ENCODE results near the gene TPSD1. TPM values are rescaled to one million over a fixed set of nuclear protein-coding genes. Genes with fewer than 3 reads are reported as not detected.
A peak's percentile ranks its signal among the peaks of the same experiment; 100 is the strongest.
"Not testable (repeated sequence)": the region's sequence is repeated elsewhere in the genome, so short reads cannot be mapped to it uniquely, and the experiment has no call there.

The TPSD1 gene
- total RNA-seq, 1 donor from 2014 or later: 9.4 TPM

GRCh38 chr16:1222553-1223354, 33.1 kb upstream of the TPSD1 start:
- H3K27me3 ChIP-seq: no peaks in the 10 kb centered on the region
- H3K4me1 ChIP-seq: no peaks in the 10 kb centered on the region
- H3K4me3 ChIP-seq: no peak overlapping the region
- no peak overlapping the region for H3K27ac ChIP-seq
- DNase-seq: no peak
- H3K9me3 ChIP-seq: no peaks in the 10 kb centered on the region
- no peak for ATAC-seq
- H3K36me3 ChIP-seq: no peaks in the 10 kb centered on the region
- intact Hi-C loops (cut with DNase I): no loop called here
- no peak for TF ChIP-seq CTCF (IDR thresholded peaks at IDR 0.05)

GRCh38 chr16:1223355-1224214, 32.3 kb upstream of the TPSD1 start:
- H3K27ac ChIP-seq: no peak overlapping the region
- no peaks in the 10 kb centered on the region for H3K36me3 ChIP-seq
- H3K4me3 ChIP-seq: no peak overlapping the region
- no peaks in the 10 kb centered on the region for H3K4me1 ChIP-seq
- DNase-seq (no peak), ATAC-seq (no peak)
- no peaks in the 10 kb centered on the region for H3K9me3 ChIP-seq
- TF ChIP-seq CTCF (IDR thresholded peaks at IDR 0.05): no peak
- H3K27me3 ChIP-seq: no peaks in the 10 kb centered on the region
- intact Hi-C loops (cut with DNase I): no loop called here

GRCh38 chr16:1224558-1224957, 31.3 kb upstream of the TPSD1 start:
- intact Hi-C loops (cut with DNase I): no loop called here
- Histone ChIP-seq H3K4me1 (no peaks in the 10 kb centered on the region), H3K36me3 (no peaks in the 10 kb centered on the region), H3K27ac (no peak overlapping the region), H3K9me3 (no peaks in the 10 kb centered on the region), H3K27me3 (no peaks in the 10 kb centered on the region), H3K4me3 (no peak overlapping the region)
- no peak for TF ChIP-seq CTCF (IDR thresholded peaks at IDR 0.05)
- no peak for DNase-seq
- no peak for ATAC-seq

- intact Hi-C loops (cut with DNase I): no loop called here
- Histone ChIP-seq H3K27ac (no peak within 1 kb of the TSS), H3K27me3 (no peaks in the 10 kb centered on the region), H3K36me3 (no peaks in the 10 kb centered on the region), H3K4me3 (no peak within 1 kb of the TSS), H3K9me3 (no peaks in the 10 kb centered on the region), H3K4me1 (no peaks in the 10 kb centered on the region)
- ATAC-seq (no peak), DNase-seq (no peak)
- no peak for TF ChIP-seq CTCF (IDR thresholded peaks at IDR 0.05)
These were observed 30.8 kb upstream of the TPSD1 start, which contains the start of gene TPSG1 for GRCh38 chr16:1225051-1225451. TSS of gene TPSG1 (minus strand) at chr16:1225268. CDS start at chr16:1225252, 16 bp downstream.

- H3K9me3 ChIP-seq: not testable (repeated sequence)
- ATAC-seq: peak; percentile 5
These were observed 30.0 kb upstream of the TPSD1 start for GRCh38 chr16:1225728-1226311.

GRCh38 chr16:1226692-1227091, 29.2 kb upstream of the TPSD1 start:
- H3K27ac ChIP-seq; intact Hi-C loops (cut with DNase I); H3K4me1 ChIP-seq; H3K36me3 ChIP-seq; H3K9me3 ChIP-seq; ATAC-seq; DNase-seq; H3K4me3 ChIP-seq; H3K27me3 ChIP-seq: not testable (repeated sequence)

More at GRCh38 chr16:1225728-1226311, 30.0 kb upstream of the TPSD1 start:
- intact Hi-C loops (cut with DNase I); DNase-seq; H3K27me3 ChIP-seq; H3K36me3 ChIP-seq; H3K4me1 ChIP-seq; H3K4me3 ChIP-seq; H3K27ac ChIP-seq: not testable (repeated sequence)

GRCh38 chr16:1228227-1228626, 27.6 kb upstream of the TPSD1 start:
- H3K4me1 ChIP-seq; H3K27me3 ChIP-seq; ATAC-seq; intact Hi-C loops (cut with DNase I); H3K27ac ChIP-seq; DNase-seq; H3K9me3 ChIP-seq; H3K36me3 ChIP-seq; H3K4me3 ChIP-seq: not testable (repeated sequence)

- intact Hi-C loops (cut with DNase I); H3K4me3 ChIP-seq; H3K9me3 ChIP-seq; H3K27ac ChIP-seq; ATAC-seq; H3K4me1 ChIP-seq; H3K36me3 ChIP-seq; H3K27me3 ChIP-seq; DNase-seq: not testable (repeated sequence)
These were observed 26.4 kb upstream of the TPSD1 start for GRCh38 chr16:1229476-1229875.

- H3K4me1 ChIP-seq; H3K36me3 ChIP-seq; DNase-seq; H3K27me3 ChIP-seq; H3K4me3 ChIP-seq; intact Hi-C loops (cut with DNase I); H3K9me3 ChIP-seq; H3K27ac ChIP-seq; ATAC-seq: not testable (repeated sequence)
These were observed 25.8 kb upstream of the TPSD1 start, which contains the start of gene TPSB2 for GRCh38 chr16:1230084-1230470. TSS of gene TPSB2 (minus strand) at chr16:1230184. CDS start at chr16:1229951, 233 bp downstream.

All from upper lobe of right lung (tissue), 1 donor.